Tibial nerve (tissue), 4 donors: ENCODE results near the gene HOXC13. TPM values are rescaled to one million over a fixed set of nuclear protein-coding genes. Genes with fewer than 3 reads are reported as not detected.

ENCODE experiments used
- DNase-seq, 2 donors: peaks; one replicate each; pipeline ENCODE4 v3.0.0-alpha.2; 2019; ENCODE audit warnings: low spot score in 2 of 2
- H3K27ac ChIP-seq, 4 donors: fragments of 200-600 bp; sonication (generic) in 3 of 4; one replicate each; pipeline ENCODE4 v1.5.1; 2017 to 2019; ENCODE audit warnings: mild to moderate bottlenecking in 1 of 4
- H3K27me3 ChIP-seq, 2 donors: fragments of 200-600 bp; sonication (generic) in 1 of 2; one replicate each; pipeline versions ENCODE4 v1.5.1 to v1.6.0; 2017 to 2019
- H3K36me3 ChIP-seq, 3 donors: fragments of 200-600 bp; sonication (generic); one replicate each; pipeline ENCODE4 v1.5.1; 2018 to 2019
- H3K4me1 ChIP-seq, 4 donors: fragments of 200-600 bp; sonication (generic) in 3 of 4; one replicate each; pipeline ENCODE4 v1.5.1; 2017 to 2019
- H3K4me3 ChIP-seq, 4 donors: fragments of 200-600 bp; sonication (generic) in 3 of 4; one replicate each; pipeline ENCODE4 v1.5.1; 2017 to 2019; ENCODE audit warnings: mild to moderate bottlenecking in 1 of 4, moderate library complexity in 1 of 4
- H3K9me3 ChIP-seq, 4 donors: fragments of 200-600 bp; sonication (generic) in 3 of 4; one replicate each; pipeline ENCODE4 v1.5.1; 2017 to 2019
- CTCF ChIP-seq, 5 experiments: fragments of 200-600 bp in 3 of 5; fragments of 450-650 bp in 2 of 5; sonication (generic) in 3 of 5; IDR thresholded peaks; one replicate each; pipeline ENCODE4 v1.5.1; 2016 to 2019; ENCODE audit warnings: antibody characterized with exemption in 5 of 5, mild to moderate bottlenecking in 3 of 5, moderate library complexity in 2 of 5
- EP300 ChIP-seq, 2 donors: sonication (generic); formaldehyde crosslinking; IDR thresholded peaks; one replicate each; pipeline ENCODE4 v1.6.1; 2017; ENCODE audit warnings: antibody characterized with exemption in 2 of 2, mild to moderate bottlenecking in 1 of 2
- POLR2A ChIP-seq, 2 donors: fragments of 450-650 bp; IDR thresholded peaks; one replicate each; pipeline ENCODE4 v1.6.1; 2017; ENCODE audit warnings: antibody characterized with exemption in 2 of 2, mild to moderate bottlenecking in 2 of 2, moderate library complexity in 2 of 2
- WGBS, 2 donors: methylation state at CpG; one replicate each; pipeline ENCODE4 v1.1.5; 2018; 5-methylcytosine and 5-hydroxymethylcytosine counted together
- total RNA-seq, 4 donors: library from RNA; depleted of rRNA; stranded (reverse); fragments of >200 nt; gene quantifications; one replicate each; pipeline ENCODE4 v1.1.0, GENCODE V29; 2016

Gene HOXC13
- total RNA-seq, 4 donors from 2014 or later: not detected

GRCh38 chr12:53976823-53977595 lies 38.4 kb downstream of the HOXC13 start:
- Histone ChIP-seq H3K36me3 (no peaks in the 10 kb centered on the region), H3K27ac (no peak overlapping the region), H3K9me3 (no peaks in the 10 kb centered on the region), H3K27me3 (peaks cover 0 to 99% of the 10 kb centered on the region in 2 donors), H3K4me3 (no peak overlapping the region), H3K4me1 (peaks cover 0 to 40% (median 21%) of the 10 kb centered on the region in 4 donors)
- TF ChIP-seq EP300 (IDR thresholded peaks at IDR 0.05) (no peak), CTCF (IDR thresholded peaks at IDR 0.05) (no peak), POLR2A (IDR thresholded peaks at IDR 0.05) (no peak)
- DNase-seq: no peak
- WGBS, 2 donors: 59 to 64% methylated on average over 9 of the region's 9 CpGs

DNA sequence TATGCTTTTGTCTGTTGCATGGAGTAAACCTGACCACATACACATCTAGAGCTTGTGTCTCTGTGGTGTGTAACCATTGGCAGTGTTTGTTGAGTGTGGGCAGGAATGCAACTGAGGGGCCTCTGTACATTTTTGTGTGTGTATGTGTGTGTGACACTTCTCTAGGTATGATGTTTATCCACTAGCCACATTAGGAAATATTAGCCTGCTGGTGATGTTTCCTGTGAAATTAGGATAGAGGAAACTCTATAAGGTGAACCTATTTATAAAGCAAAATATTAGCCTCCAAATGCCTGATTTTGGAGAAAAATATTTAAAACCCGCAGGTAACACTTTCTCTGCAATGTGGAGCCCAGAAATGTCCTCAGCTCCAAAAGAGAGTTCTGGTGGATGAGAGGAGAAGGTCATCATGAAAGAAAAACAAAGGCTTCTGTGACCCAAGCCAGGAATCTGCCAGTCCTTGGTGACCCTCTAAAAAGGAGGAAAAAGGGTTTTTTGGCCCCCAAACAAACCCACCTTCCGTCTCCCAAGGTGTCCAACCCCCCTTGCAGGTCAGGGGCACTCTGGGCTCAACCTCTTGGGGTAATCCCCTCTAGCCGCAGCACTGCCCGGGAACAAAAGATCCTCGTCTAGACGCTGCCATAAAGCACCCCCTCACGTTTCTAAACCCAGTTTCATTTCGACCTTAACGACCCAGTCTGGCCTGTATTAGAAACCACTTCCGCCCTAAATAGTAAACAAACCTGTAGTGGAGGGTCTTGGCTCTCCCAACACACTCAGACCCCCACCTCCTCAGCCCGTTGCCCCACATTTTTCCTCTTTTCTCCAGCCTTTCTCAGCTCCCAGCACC lies 39.2 kb downstream of the HOXC13 start:
- Histone ChIP-seq H3K9me3 (no peaks in the 10 kb centered on the region), H3K4me3 (no peak overlapping the region), H3K27me3 (peaks cover 0 to 99% of the 10 kb centered on the region in 2 donors), H3K27ac (no peak overlapping the region), H3K36me3 (no peaks in the 10 kb centered on the region), H3K4me1 (peaks cover 0 to 34% (median 21%) of the 10 kb centered on the region in 4 donors)
- TF ChIP-seq EP300 (IDR thresholded peaks at IDR 0.05): no peak
- TF ChIP-seq POLR2A (IDR thresholded peaks at IDR 0.05): no peak
- TF ChIP-seq CTCF (IDR thresholded peaks at IDR 0.05): no peak
- no peak for DNase-seq
- WGBS, 2 donors: 30 to 39% methylated on average over 11 of the region's 11 CpGs

DNA sequence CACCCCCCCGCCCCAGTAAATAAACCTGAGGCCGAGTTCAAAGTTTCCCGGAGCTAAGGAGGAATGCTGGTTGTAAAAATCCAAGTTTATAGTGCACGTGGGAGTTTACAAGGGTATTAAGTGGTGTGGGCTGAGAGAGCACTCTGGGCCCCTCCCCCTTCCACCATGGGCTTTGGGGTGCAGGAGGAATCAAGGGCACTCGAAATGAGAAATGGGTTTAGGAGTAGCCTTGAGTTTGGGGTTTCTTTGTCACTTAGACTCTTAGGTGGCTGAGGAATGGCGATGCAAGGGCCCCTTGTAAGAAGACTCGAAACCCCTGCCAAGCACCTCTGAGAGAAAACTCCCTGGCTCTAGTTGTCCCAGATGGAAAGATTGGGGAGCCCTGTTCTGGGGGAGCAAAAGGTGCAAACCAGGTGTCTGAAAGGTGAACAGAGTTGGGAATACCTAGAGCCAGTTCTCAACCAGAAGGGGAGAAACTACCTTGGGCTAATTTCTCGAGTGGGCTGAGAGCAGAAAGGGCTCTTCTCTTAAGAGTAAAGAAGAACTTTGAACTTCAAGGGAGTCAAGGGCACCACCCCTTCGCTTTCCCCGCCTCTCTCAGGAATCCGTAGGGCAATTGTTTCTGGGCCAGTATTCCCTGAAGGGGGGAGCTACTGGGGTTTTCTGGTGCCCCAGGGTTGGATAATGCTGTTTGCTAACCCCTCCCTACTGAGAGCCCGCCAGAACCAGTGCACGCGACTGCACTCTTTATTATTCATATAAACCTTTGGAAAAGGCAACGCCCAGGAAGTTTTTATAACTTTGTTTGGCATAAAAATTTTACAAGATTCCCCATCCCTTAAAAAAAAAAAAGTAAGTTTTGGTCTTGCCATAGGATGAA lies 40.1 kb downstream of the HOXC13 start:
- H3K27ac ChIP-seq: no peak overlapping the region
- 49 to 50% methylated on average over 14 to 15 of the region's 15 CpGs for WGBS, 2 donors
- TF ChIP-seq POLR2A (IDR thresholded peaks at IDR 0.05): no peak
- TF ChIP-seq EP300 (IDR thresholded peaks at IDR 0.05): no peak
- TF ChIP-seq CTCF (IDR thresholded peaks at IDR 0.05): no peak
- DNase-seq: no peak
- peaks cover 0 to 99% of the 10 kb centered on the region in 2 donors for H3K27me3 ChIP-seq
- peaks cover 0 to 26% (median 17%) of the 10 kb centered on the region in 4 donors for H3K4me1 ChIP-seq
- no peaks in the 10 kb centered on the region for H3K36me3 ChIP-seq
- H3K9me3 ChIP-seq: no peaks in the 10 kb centered on the region
- H3K4me3 ChIP-seq: no peak overlapping the region

DNA sequence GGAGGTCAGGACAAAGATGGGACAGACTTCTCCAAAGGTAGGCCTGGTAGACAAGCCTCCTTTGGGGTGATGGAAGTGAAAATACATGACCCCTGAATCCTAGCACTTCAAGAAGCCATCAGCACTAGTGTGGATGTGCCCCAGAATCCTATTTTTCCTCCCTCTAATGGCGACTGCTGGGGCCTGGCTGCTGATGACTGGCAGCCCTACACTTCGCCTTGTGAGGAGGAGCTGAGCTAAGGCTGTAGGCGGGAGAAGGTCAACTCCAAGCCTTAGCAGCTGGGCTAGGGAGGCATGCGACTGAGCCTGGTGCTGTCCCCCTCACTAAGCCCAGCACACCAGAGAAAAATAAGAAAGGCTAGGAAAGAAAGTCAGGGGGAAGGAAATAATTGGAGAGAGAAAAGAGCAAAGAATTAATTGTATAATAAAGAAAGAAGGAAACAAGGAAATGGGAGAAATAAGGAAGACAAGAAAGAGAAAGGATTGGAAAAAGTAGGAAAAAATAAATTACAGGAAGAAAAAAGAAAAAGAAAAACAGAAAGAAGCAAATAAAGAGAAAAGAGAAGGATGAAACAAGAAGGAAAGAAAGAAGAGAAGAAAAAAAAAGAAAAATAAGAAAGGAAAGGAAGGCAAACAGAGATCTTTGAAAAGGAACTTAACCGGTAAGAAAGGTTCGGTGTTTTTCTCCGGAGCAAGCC lies 41.6 kb downstream of the HOXC13 start:
- DNase-seq: no peak
- Histone ChIP-seq H3K27ac (no peak overlapping the region), H3K4me3 (no peak overlapping the region), H3K4me1 (peaks cover 0 to 23% (median 5%) of the 10 kb centered on the region in 4 donors), H3K27me3 (peaks cover 0 to 95% of the 10 kb centered on the region in 2 donors), H3K9me3 (no peaks in the 10 kb centered on the region), H3K36me3 (no peaks in the 10 kb centered on the region)
- TF ChIP-seq CTCF (IDR thresholded peaks at IDR 0.05): no peak
- TF ChIP-seq EP300 (IDR thresholded peaks at IDR 0.05): no peak
- TF ChIP-seq POLR2A (IDR thresholded peaks at IDR 0.05): no peak
- WGBS, 2 donors: 61 to 66% methylated on average over 7 of the region's 7 CpGs
